Hematopoietic multipotent progenitor cell treated with erythropoietin and hydrocortisone succinate and interleukin-3 and kit ligand, for 6 days (in vitro differentiated cells): Measurements from ENCODE around the gene C16orf87.
"Not testable (repeated sequence)": the region's sequence is repeated elsewhere in the genome, so short reads cannot be mapped to it uniquely, and the experiment has no call there.

Experiments used
- DNase-seq: peaks from one replicate; pipeline ENCODE4 v3.0.0-alpha.2; 2015

Gene C16orf87

GRCh38 chr16:46830902-46831647 is at the start of gene C16orf87:
Gene C16orf87, minus strand, starts transcription at chr16:46831180. Its CDS starts 31 bp downstream, at chr16:46831149.
- DNase-seq = peak; percentile 96

GRCh38 chr16:46875243-46875642 is 44.3 kb upstream of the C16orf87 start:
- no peak for DNase-seq

- DNase-seq = no peak
Observed at GRCh38 chr16:46873201-46873600, 42.2 kb upstream of the C16orf87 start.

GRCh38 chr16:46871597-46871996 is 40.6 kb upstream of the C16orf87 start:
- no peak for DNase-seq

GRCh38 chr16:46868891-46869290 is 37.9 kb upstream of the C16orf87 start:
- DNase-seq = not testable (repeated sequence)

- not testable (repeated sequence) for DNase-seq
Observed at GRCh38 chr16:46867486-46867885, 36.5 kb upstream of the C16orf87 start.

- DNase-seq = no peak
Observed at GRCh38 chr16:46866286-46866685, 35.3 kb upstream of the C16orf87 start.

GRCh38 chr16:46862555-46863447 is 31.8 kb upstream of the C16orf87 start:
- DNase-seq = no peak

GRCh38 chr16:46859719-46860152 is 28.8 kb upstream of the C16orf87 start:
- no peak for DNase-seq

GRCh38 chr16:46858151-46858550 is 27.2 kb upstream of the C16orf87 start:
- DNase-seq = no peak

GRCh38 chr16:46857368-46857945 is 26.5 kb upstream of the C16orf87 start:
- peak; percentile 52 for DNase-seq

- no peak for DNase-seq
Observed at GRCh38 chr16:46855389-46855788, 24.4 kb upstream of the C16orf87 start.

GRCh38 chr16:46854846-46855245 is 23.9 kb upstream of the C16orf87 start:
- no peak for DNase-seq

- peak; percentile 83 for DNase-seq
Observed at GRCh38 chr16:46853713-46854443, 22.9 kb upstream of the C16orf87 start.

- no peak for DNase-seq
Observed at GRCh38 chr16:46852130-46852529, 21.1 kb upstream of the C16orf87 start.

- peak; percentile 18 for DNase-seq
Observed at GRCh38 chr16:46850619-46851555, 19.9 kb upstream of the C16orf87 start.

GRCh38 chr16:46848768-46849764 is 18.1 kb upstream of the C16orf87 start:
- DNase-seq = no peak

GRCh38 chr16:46845952-46846351 is 15.0 kb upstream of the C16orf87 start:
- no peak for DNase-seq

GRCh38 chr16:46844771-46845170 is 13.8 kb upstream of the C16orf87 start:
- no peak for DNase-seq
